H1 (cell line): ENCODE data around the gene SIT1. TPM values are rescaled to one million over a fixed set of nuclear protein-coding genes. Genes with fewer than 3 reads are reported as not detected.

Source experiments
- EZH2 ChIP-seq: fragments of 200-600 bp; sonication (generic); IDR thresholded peaks from 2 replicates; pipeline ENCODE4 v1.7.1; 2012; ENCODE audit warnings: low read depth, mild to moderate bottlenecking, moderate library complexity, low read length, inconsistent platforms; ENCODE audit not compliant: severe bottlenecking
- KDM1A ChIP-seq: fragments of 200-600, 300-600 bp; sonication (generic); IDR thresholded peaks from 2 replicates; pipeline ENCODE4 v1.7.1; 2016; ENCODE audit warnings: mild to moderate bottlenecking, low read length, borderline replicate concordance
- KDM4A ChIP-seq: IDR thresholded peaks from one replicate; pipeline ENCODE4 v1.7.1; 2012; ENCODE audit warnings: low read depth, mild to moderate bottlenecking, moderate library complexity, low read length, inconsistent platforms; ENCODE audit not compliant: severe bottlenecking
- PHF8 ChIP-seq: fragments of 200-600 bp; sonication (generic); conservative IDR thresholded peaks from 2 replicates; pipeline ENCODE4 v1.7.1; 2012; ENCODE audit warnings: low read depth, mild to moderate bottlenecking, inconsistent platforms, low read length, moderate library complexity
- POLR2A ChIP-seq, 2 experiments: IDR thresholded peaks; 1 replicate in 1 of 2; 2 replicates in 1 of 2; pipeline ENCODE4 v1.6.1; 2011; ENCODE audit warnings: low read depth in 2 of 2, low read length in 2 of 2, mild to moderate bottlenecking in 2 of 2; ENCODE audit errors: control extremely low read depth in 1 of 2
- POLR2AphosphoS5 ChIP-seq: IDR thresholded peaks from 2 replicates; pipeline ENCODE4 v1.6.1; 2011; ENCODE audit warnings: low read depth, low read length
- SRF ChIP-seq: IDR thresholded peaks from 2 replicates; pipeline ENCODE4 v1.6.1; 2011; ENCODE audit warnings: mild to moderate bottlenecking, low read depth, low read length, moderate library complexity
- TAF1 ChIP-seq: IDR thresholded peaks from 2 replicates; pipeline ENCODE4 v1.6.1; 2011; ENCODE audit warnings: mild to moderate bottlenecking, low read depth, low read length
- TAF7 ChIP-seq: optimal IDR thresholded peaks from 2 replicates; pipeline ENCODE3; 2011; ENCODE audit warnings: low read depth, mild to moderate bottlenecking, inconsistent platforms, low read length, moderate library complexity, borderline replicate concordance
- polyA plus RNA-seq, 7 experiments: library from polyadenylated mRNA; depleted of rRNA in 3 of 7; stranded (reverse) in 5 of 7; unstranded in 2 of 7; fragments of >200 nt in 5 of 7; fragments of 200-250 nt in 2 of 7; gene quantifications; 1 replicate in 5 of 7; 2 replicates in 1 of 7; 4 replicates in 1 of 7; pipeline versions ENCODE4 v1.2.1 to v1.2.3, GENCODE V29; 2011 to 2013; ENCODE audit warnings: missing spikeins in 2 of 7, mixed read lengths in 2 of 7
- total RNA-seq: library from RNA; stranded (reverse); fragmentation: NEBNext Ultra II Directional; extraction: Animal tissue kit (Norgen Biotek cat#: 25700); gene quantifications from 2 replicates; pipeline ENCODE4 v1.2.1, GENCODE V29; 2021
- TF ChIP-seq, protein P1 (sequence below): IDR thresholded peaks from 2 replicates; pipeline ENCODE4 v1.6.1; 2012; ENCODE audit warnings: inconsistent platforms
- TF ChIP-seq, protein P2 (sequence below): IDR thresholded peaks from 2 replicates; pipeline ENCODE4 v1.6.1; 2012; ENCODE audit warnings: inconsistent platforms

The SIT1 gene
- total and polyA plus RNA-seq, 2 of the 8 experiments (the other 6 are each of a cell fraction or from before 2014, with no cell fraction given) = 8.2 to 12.8 TPM

DNA sequence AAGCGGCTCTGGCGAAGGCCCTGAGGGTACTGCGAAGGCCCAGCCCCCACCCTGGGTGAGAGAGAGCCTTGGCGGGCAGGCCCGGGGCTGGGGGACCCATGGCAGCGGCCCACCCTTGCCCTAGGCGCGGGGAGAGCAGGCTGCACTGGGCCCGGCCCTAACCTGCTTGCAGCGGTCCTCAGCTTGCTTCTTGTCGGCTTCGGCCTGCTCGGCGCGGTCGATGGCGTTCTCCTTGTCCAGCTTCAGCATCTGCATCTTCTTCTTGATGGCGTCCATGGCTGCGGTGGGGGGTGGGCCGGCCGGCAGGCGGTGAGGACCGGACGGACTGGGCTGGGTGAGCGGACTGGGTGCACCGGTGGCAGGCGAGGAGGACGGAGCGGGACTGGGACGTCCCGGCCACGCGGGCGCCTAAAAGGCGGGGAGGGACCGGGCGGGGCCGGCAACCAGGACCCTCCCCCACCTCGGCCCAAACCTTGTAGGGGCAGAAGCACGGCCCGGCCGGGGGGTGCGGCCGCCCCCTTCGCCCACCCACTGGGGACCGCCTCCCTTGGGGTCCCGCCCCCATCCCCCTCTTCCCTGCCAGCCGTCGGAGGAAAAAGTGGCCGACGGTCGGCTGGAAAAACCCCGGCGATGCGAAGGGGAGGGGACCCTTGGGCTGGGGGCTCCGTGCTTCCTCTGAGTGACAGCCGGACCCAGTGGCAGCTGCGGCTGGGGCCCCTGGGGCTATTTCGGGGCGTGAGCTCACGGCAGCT, 39.0 kb upstream of the SIT1 start, which contains the start of gene TPM2 (continued):
- peak; percentile 76; the same call in 1 of the 2 replicates for TF ChIP-seq PHF8
- peak; percentile 68 for TF ChIP-seq TAF7
- TF ChIP-seq KDM4A = peak; percentile 81
- TF ChIP-seq, protein P1, sequence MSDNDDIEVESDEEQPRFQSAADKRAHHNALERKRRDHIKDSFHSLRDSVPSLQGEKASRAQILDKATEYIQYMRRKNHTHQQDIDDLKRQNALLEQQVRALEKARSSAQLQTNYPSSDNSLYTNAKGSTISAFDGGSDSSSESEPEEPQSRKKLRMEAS = peak; percentile 87
- peak in 1 of 2 experiments; percentile 86; a peak in 2 of 3 replicates for TF ChIP-seq POLR2A (IDR thresholded peaks at IDR 0.05; ENCODE audit: control extremely low read depth in 1 of 2, low read depth in 2 of 2, low read length in 2 of 2)
- 0 out of 2 replicates have a peak, but pooled peaks have one; percentile 32 for TF ChIP-seq KDM1A
- peak; percentile 79 for TF ChIP-seq POLR2AphosphoS5
- TF ChIP-seq, protein P2, sequence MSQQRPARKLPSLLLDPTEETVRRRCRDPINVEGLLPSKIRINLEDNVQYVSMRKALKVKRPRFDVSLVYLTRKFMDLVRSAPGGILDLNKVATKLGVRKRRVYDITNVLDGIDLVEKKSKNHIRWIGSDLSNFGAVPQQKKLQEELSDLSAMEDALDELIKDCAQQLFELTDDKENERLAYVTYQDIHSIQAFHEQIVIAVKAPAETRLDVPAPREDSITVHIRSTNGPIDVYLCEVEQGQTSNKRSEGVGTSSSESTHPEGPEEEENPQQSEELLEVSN = peak; percentile 85
- no peak for TF ChIP-seq EZH2
- TF ChIP-seq TAF1 = peak; percentile 87
- peak; percentile 49 for TF ChIP-seq SRF
